RCC 7860 (cell line): Measurements from ENCODE around the gene PRDM8.

Source experiments
- DNase-seq: peaks from one replicate; pipeline ENCODE4 v3.0.0-alpha.2; 2015; ENCODE audit warnings: low spot score
- FAIRE-seq: peaks from 2 replicates; lab custom pipeline; 2012; peaks lifted over from hg19 to GRCh38; lab: Jason Lieb, UNC

The PRDM8 gene

DNA sequence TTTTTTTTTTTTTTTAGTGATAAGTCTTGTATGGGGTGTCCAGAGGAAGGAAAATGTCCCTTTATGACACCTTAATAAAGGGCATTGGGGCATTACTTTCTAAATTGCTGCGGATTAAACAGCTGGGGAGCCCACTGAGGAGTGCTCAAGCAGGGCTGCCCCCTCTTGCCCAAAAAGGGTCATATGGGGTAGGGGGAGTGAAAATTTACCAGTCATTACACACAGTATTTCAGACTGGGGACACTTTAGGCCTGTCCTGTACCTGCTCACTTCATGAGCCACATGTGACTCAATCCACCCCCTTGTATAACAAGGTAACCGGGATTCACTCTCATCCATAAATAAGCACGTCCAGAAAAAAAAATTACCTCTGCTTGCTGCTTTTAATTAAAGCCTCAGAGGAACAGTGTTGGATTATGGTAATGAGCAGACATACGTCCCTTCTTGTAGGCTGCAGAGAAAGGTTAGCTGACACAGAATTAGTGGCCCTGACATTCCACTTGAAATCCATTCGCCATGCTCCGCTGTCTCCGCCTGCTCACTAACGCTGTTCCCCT is 1.8 kb downstream of the PRDM8 start:
- no peak for FAIRE-seq
- no peak for DNase-seq

- DNase-seq (no peak), FAIRE-seq (no peak)
Measured at GRCh38 chr4:80199947-80200346, 2.6 kb downstream of the PRDM8 start.

- DNase-seq (no peak), FAIRE-seq (no peak)
Measured at GRCh38 chr4:80201252-80202151, 4.2 kb downstream of the PRDM8 start.

- no peak for FAIRE-seq
- no peak for DNase-seq
Measured at GRCh38 chr4:80202190-80202711, 4.9 kb downstream of the PRDM8 start.

DNA sequence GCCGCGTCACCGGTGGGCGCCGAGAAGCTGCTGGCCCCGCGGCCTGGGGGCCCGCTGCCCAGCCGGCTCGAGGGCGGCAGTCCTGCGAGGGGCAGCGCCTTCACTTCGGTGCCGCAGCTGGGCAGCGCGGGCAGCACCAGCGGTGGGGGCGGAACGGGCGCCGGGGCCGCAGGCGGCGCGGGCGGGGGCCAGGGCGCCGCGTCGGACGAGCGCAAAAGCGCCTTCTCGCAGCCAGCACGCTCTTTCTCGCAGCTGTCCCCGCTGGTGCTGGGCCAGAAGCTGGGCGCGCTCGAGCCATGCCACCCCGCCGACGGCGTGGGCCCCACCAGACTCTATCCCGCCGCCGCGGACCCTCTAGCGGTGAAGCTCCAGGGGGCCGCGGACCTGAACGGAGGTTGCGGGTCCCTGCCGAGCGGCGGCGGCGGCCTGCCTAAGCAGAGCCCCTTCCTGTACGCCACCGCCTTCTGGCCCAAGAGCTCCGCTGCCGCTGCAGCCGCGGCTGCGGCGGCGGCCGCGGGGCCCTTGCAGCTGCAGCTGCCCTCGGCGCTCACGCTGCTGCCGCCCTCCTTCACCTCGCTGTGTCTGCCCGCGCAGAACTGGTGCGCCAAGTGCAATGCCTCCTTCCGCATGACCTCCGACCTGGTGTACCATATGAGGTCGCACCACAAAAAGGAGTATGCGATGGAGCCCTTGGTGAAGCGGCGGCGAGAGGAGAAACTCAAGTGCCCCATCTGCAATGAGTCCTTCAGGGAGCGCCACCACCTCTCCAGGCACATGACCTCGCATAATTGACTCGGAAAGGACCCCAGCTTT is 5.6 kb downstream of the PRDM8 start:
- FAIRE-seq (no peak), DNase-seq (no peak)

DNA sequence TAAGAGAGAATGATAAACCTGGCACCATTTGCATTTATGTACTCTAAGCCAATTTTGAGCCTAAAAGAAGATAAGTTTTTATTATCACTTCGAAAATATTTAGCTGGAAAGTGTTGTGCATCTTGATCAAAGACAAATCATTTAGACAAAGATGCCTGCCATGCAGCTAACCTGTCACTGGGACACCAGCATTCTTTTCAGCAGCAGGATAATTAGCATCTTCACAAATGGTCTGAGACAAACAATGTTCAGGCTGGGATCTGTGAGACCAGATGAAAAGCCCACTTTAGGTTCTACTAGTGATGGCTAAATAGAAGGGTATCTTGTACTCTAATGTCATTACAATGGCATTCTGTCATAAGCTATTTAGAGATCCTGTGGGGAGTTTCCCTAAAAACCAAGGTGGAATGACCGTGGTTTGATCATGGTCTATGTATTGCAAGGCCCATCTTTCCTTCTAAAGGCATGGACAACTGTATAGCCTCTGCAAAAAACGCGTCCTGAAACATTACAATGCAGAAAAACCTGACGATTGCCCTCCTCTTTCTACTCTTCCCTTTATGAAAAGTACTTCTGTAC is 7.2 kb downstream of the PRDM8 start:
- DNase-seq: no peak
- FAIRE-seq: no peak

GRCh38 chr4:80206111-80206510 is 8.8 kb downstream of the PRDM8 start:
- no peak for DNase-seq
- no peak for FAIRE-seq

DNA sequence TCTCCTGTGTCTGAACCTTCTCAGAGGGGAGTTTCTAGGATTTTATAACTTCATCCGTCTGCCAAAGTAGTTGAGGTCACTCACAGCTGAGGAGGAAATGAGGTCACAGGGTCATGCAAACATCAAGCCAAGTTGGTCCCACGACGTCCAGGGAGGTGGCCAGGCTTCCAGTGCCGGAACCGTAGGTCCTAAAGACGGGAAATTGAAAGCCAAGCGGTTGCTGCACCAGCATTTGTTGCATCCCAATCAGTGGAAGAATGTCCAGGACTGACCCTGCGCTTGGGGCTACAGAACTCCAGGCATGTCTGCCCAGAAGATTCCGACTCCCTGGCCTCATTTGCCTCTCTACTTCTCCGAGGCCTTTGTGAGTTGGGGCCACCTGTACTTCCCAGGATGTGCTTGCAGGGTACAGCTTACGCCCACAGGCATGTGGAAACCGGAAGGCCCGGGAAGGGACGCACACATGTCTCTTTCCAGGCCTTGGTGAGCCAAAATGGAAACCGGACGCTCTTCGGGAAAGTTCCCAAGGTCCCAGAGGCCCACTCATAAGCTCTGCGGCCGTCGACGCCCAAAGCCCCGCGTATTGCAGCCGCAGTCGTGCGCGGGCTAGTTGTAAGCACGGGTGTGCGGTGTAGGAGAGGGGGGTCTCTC is 9.3 kb downstream of the PRDM8 start:
- no peak for DNase-seq
- FAIRE-seq: no peak

DNA sequence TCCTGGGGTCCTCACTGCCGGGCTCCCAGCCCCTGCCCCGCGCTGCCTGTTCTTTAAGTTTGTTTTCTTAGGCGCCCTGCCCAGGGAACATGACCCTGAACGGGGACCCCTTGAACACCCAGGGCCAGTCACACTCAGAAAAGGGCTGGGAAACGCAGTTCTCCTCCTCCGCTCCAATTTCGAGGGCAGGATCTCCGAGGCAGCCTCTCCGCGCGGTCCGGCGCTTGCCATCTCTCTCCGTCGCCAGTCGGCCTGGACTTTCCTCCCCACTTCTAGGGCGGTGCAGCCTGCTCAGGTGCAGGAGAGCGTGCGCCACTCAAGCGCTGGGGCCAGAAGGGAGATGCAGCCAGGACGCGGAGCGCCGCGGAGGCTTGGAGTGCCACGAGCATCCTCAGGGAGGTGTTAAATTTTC is 9.9 kb downstream of the PRDM8 start:
- no peak for DNase-seq
- FAIRE-seq: no peak

- no peak for FAIRE-seq
Measured at GRCh38 chr4:80207664-80208063, 10.4 kb downstream of the PRDM8 start.

GRCh38 chr4:80208610-80209339 is 11.5 kb downstream of the PRDM8 start:
- DNase-seq: no peak
- FAIRE-seq: no peak

More at GRCh38 chr4:80207664-80208063, 10.4 kb downstream of the PRDM8 start:
- no peak for DNase-seq

DNA sequence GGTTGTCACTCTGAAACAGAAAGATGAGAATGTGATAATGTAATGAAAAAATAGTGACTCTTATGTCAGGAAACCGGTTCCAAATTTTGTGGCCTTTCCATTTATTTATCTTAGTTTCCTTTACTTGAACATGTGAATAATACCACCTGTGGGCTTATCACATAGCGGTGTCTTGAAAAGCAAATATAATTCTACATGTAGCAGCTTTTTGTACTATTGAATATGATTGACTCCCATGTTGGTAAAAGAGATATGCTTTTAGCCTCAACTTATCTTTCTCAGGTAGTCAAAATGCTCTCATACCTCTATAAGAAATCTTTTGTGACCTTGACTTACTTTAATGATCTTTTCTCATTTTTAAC is 12.0 kb downstream of the PRDM8 start:
- no peak for FAIRE-seq
- DNase-seq: no peak

DNA sequence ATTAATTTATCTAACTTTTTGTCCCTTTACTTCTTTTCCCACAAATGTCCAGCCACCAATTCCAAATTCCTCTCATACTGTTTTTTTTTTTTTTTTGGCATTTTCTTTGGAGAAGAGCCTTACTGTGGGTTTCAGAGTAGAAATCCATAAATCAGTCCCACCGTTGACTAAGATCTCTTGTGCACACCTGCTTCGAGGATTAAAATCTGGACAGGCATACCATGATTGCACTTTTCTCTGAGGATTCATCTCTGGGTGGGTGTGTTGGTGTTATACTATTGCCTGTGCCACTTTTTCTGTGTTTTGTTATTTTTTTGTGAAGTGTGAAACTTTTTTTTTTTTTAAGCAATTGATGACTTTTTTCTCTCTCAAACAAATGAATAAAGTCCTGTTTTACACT is 13.2 kb downstream of the PRDM8 start:
- FAIRE-seq (no peak), DNase-seq (no peak)

- FAIRE-seq: no peak
Measured at GRCh38 chr4:80213117-80213815, 16.0 kb downstream of the PRDM8 start.

DNA sequence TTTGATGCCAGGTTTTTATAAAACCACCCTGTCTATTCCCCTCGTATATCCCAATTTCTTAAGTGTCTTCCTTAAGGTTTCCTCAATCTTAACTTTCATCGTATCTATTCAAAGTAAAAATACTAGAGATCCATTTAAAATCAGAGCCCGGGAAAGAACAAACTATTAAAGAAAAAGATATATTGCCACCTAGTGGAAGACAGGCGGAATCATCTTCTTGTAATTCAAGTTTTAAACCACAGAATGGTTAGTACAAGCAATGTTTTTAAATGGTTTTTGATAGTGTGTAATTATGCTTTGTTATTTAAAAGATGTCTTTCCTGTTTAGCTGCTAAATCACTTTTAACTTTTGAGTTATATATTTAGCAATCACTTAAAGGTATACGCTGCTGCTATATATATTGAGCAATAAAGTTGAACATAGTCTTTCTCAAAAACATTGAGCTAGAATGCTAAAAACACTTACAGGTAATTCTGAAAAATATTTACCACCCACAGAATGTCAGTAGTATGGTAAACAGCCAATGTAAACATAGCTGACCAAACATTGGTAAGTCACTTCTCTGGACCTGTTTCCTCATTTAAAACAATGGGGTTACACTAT is 18.2 kb downstream of the PRDM8 start:
- FAIRE-seq: peak; percentile 83
- peak; percentile 47 for DNase-seq

More at GRCh38 chr4:80213117-80213815, 16.0 kb downstream of the PRDM8 start:
- DNase-seq: no peak

- FAIRE-seq (no peak), DNase-seq (no peak)
Measured at GRCh38 chr4:80216100-80216761, 18.9 kb downstream of the PRDM8 start.

DNA sequence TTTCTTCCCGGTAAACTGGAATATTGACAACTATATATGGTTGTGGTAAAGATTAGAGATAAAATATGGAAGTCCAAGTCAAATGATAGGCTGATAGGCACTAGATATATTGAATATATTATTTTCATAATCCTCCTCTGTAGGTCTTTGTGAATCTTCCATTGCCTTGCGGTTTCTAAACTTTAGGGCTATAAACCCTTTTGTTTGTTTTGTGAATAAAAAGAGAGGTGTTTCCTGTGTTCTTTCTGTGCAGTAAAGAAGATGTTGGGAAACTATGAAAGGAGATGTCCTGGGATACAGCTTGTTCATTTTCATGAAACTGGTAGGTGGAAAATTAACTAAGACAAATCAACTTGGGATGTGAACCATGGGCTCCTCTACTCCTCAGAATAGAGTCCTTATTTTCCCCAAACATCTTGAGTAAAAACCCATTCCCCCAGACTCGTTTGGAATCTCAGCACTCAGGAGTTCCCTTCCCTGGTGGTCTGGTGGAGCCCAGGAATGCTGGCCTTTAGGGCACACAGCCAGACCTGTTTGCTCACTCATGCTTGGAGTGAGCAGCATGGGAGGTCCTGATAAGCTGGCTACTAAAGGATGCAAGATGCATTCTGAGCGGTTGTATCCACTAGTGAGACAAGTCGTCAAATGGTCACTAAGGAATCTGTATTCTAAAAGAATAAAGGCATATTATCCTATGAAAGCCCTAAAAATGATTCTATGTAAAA is 22.2 kb downstream of the PRDM8 start:
- FAIRE-seq: no peak

GRCh38 chr4:80220711-80221110 is 23.4 kb downstream of the PRDM8 start:
- FAIRE-seq (no peak), DNase-seq (no peak)

More for the DNA sequence above, 22.2 kb downstream of the PRDM8 start:
- DNase-seq: peak; percentile 29
